ENCODE results near the gene WWOX.

WWOX gene

DNA sequence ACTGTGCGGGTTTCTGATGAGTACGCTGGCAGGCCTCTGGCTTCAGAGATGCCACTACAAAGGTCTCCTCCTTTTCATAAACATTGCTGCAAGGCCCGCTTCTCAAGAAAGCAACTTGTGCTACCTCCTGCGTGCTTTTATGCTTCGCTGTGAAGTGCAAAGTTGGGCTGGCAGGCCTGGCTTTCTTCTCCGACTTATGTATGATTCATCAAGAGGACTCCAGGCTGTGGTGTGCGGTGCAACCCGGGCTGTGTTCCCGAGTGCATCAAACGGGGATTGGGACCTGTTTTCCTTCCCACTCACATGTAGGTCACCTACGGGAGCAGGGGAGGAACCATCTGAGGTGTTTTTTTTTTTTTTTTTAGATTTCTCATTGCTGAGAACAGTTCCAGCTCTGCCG is 534.1 kb downstream of the WWOX start:
- in situ Hi-C loops (cut with MboI; ENCODE audit: low sequenced_read_pairs), result no loop called here

DNA sequence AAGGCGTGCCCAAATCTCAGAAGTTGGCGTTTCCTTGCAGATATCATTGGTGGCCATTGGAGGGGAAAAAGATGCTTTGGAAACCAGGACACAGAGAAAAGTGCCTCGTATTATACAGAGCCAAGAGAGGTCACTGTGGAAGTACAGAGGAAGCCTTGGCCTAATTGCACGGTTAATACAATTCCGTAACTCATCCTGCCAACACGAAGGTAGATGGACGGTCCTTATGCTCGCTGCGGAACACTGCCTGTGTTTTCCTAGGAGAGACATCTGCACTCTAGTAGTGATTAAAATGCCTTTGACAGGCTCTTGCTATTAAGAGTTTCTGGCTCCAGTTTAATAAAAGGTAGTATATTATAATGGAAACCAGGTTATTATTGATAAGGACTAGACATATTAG is 536.4 kb downstream of the WWOX start:
- in situ Hi-C loops (cut with MboI; ENCODE audit: low sequenced_read_pairs), result no loop called here

DNA sequence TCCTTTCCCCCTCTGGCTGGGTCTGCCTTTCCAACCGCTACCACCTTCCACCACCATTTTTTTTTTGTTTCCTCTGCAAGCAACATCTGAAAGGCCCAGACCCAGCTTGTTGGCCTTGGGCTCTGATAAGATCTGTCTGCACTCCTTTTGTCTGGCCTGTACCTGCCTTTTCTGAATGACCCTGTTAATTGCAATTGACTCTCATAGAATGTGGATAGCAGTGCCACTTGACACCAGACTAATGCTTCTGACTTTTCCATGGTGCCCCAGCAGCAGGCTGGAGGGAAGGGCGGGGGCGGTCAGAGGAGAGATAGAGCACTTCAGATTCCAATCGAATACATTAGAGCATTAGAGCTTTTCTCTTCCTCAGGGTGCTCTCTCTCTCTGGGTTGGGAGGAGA is 538.9 kb downstream of the WWOX start:
- in situ Hi-C loops (cut with MboI; ENCODE audit: low sequenced_read_pairs), result no loop called here

DNA sequence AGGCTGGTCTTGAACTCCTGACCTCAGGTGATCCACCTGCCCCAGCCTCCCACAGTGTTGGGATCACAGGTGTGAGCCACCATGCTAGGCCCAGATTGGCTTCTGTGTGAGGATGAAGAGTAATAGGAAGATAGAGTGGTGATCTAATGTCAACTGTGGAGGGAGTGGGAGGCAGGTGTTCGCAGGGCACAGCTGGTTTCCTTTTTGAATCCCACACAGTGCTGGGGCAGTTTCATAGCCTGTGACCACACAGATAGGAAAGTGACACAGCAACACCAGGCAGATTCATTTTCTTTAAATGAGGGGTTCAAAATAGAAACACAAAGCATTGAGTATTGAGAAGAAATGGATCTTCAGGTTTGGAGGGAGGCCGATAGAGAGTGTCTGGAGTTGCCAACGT is 540.3 kb downstream of the WWOX start:
- in situ Hi-C loops (cut with MboI; ENCODE audit: low sequenced_read_pairs), result no loop called here

DNA sequence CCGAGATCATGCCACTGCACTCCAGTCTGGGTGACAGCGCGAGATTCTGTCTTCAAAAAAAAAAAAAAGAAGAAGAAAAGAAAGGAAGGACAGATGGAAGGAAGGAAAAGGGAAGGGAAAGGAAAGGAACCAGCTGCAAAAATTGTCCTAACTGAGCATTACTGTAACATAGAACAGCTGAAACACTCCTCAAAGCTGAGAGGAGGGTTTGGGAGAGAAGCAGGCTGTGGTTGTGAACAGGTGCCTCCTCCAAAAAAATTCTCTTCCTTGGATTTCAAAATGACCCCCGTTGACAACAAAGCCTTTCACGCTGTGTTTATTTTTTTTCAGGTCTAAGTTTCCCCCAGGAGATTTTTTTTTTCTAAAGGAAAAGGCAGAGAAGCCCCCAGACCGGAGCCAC is 541.4 kb downstream of the WWOX start:
- in situ Hi-C loops (cut with MboI; ENCODE audit: low sequenced_read_pairs), result no loop called here

DNA sequence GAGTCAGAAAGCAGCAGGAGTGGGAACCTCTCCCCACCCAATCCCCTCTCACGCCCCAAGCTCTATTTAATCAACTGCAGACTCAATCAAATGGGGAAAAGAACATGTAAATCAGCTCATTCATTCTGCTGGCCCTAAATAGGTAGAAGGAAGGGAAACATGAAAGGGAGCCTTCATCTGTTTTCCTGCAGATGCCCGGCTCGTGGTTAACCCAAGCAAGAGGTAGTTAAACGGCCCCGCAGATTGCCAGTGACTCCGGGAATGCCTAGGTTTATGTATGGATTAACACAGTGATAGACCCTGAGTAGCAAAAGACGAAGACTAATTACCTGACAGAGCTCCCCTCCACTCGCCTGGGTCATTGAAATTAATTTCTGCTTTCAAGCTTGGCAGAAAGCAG is 542.0 kb downstream of the WWOX start:
- in situ Hi-C loops (cut with MboI; ENCODE audit: low sequenced_read_pairs), result no loop called here

DNA sequence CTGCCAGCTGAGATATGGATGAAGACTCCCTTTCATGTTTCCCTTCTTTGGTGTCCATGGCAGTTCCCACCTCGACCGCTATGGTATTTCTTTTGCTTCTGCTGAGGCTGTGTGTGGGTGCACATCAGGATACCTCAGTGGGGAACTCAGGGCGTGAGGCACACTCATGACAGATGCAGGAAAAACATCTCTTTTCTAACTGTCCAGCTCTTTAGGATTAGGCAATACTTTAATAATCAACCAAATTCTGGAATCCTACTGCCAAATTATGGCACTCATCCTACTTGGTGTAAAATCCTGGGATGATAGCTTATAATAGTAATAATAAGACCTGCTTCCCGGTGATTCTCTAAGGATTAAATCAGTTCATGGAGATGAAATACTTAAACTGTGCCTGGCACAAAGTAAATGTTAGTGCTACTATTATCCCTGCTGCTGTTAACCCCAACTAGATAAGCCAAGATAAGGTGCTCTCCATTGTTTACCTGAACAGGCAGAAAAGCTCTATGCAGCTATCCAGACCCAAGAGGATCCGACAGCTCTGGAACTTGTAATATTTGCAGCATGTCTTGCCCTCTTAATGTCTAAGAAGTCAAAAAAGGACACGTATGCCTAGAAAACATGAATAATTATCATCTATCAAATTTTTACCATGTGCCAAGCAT is 543.3 kb downstream of the WWOX start:
- in situ Hi-C loops (cut with MboI; ENCODE audit: low sequenced_read_pairs), result no loop called here

DNA sequence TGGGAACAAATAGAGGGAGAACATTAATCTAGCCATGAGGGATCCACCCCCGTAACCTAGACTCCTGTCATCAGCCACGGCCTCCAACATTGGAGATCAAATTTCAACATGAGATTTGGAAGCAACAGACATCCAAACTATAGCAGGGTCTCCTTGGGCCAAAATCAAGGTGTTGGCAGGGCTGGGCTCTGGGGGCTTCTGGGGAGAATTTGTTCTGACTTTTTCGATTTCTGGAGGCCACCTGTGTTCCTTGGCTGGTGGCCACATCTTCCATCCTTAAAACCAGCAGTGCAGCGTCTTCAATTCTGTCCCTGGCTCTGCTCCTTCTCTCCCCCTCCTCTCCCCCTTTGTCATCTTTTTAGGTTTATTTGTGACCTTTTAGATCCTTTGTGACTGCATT is 546.2 kb downstream of the WWOX start:
- in situ Hi-C loops (cut with MboI; ENCODE audit: low sequenced_read_pairs), result no loop called here

DNA sequence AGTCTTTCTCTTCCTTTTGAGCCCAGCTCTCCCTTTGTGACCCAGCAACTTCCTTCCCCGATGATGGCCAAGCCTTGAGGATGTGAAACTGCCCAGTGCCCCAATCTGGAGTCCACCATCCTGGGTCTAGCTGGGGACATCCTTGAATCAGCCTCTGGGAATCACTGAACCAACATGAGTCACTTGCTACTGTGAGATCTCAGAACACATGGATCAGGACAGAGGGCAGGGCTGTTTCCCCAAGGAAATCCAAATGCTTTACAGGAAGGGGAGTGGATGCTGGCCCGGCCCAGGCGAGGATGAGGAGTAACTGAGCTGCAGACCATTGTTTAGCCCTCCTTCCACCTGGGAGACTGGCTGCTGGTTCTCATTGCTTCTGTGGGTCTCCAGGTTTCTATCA is 547.6 kb downstream of the WWOX start:
- in situ Hi-C loops (cut with MboI; ENCODE audit: low sequenced_read_pairs), result no loop called here

DNA sequence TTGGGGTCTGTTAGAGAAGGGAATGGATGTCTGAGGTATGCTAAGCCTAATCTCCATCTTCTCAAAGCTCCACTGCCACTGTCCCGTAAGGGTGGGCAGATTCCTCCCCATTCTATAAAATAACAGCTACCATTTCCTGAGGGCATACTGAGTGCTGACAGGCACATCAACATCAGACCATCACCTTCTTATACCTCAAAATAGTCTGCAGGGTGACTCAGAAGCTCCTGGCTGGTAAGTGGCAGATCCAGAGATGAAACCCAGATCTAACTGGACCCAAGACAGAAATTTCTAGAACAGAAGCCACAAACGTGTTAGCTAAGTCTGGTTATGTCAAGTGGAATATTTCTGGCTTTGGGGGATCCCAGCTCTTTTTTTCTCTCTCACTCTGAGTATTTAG is 548.0 kb downstream of the WWOX start:
- in situ Hi-C loops (cut with MboI; ENCODE audit: low sequenced_read_pairs), result no loop called here

DNA sequence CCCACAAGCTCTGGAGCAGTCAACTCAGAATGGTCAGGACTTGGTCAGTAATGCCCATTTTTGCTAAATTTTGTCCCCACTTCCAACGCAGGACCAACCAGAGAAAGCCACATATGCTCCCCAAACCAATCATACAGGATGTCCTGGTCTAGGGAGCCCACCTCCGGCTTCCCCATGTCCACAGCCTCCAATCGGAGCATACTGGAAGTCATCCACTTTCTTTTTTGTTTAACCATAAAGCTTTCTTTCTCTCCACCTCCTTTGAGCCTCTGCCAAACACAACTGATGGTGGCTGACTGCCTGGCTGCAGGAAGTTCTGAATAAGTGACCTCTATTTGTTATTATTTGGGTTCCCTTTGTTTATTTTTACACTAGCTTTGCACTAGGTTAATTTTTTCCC is 549.1 kb downstream of the WWOX start:
- in situ Hi-C loops (cut with MboI; ENCODE audit: low sequenced_read_pairs), result no loop called here

DNA sequence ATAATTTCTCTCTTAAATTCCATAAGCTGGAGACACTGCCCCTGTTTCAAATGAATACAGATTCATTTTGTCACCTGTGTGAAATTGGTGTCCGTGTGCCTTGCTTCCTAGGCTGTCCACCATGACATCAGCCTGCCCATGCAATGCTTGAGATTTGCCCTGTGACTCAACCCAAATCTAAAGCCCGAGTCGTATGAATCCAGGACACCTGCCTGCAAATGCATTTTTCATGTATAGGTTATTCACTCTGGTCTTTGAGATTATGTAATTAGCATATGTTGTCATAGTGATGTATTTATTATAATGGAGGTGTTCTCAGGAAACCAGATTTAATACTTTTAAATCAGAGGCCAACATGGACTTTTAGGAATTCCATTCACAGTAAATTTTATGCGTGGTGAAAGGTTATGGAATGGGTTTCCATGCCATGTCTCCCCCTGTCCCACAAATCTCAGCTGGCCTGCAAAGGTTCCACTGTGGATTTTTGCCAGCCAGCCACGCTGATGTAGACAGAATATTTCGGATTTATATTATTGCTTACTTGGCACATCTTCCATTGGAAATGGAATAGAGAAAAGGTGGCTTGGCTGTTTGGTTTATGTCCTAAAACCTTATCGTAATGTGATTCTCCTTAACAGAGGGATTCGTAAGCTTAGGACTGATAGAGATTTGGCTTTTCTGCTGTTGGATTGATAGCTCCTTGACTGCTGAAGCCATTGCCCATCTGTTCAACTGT is 551.1 kb downstream of the WWOX start:
- in situ Hi-C loops (cut with MboI; ENCODE audit: low sequenced_read_pairs), result no loop called here

DNA sequence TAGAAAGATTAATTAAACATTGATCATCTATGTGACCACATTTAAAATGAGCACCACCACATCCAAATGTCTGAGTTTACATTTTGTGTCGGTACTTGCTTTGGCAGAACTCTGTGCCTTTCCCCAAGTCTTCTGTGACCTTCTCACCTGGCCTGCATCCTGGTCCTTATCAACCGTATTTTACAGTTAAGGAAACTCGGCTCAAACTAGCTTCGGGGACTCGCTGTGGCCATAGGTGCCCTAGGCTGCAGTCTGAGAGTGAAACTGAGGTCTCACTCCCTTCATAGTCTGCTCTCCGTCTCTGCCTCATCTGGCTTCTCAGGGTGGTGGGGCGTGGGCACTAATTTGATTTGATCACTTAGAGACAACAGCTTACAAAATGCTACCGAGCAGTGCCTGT is 555.5 kb downstream of the WWOX start:
- in situ Hi-C loops (cut with MboI; ENCODE audit: low sequenced_read_pairs), result no loop called here

DNA sequence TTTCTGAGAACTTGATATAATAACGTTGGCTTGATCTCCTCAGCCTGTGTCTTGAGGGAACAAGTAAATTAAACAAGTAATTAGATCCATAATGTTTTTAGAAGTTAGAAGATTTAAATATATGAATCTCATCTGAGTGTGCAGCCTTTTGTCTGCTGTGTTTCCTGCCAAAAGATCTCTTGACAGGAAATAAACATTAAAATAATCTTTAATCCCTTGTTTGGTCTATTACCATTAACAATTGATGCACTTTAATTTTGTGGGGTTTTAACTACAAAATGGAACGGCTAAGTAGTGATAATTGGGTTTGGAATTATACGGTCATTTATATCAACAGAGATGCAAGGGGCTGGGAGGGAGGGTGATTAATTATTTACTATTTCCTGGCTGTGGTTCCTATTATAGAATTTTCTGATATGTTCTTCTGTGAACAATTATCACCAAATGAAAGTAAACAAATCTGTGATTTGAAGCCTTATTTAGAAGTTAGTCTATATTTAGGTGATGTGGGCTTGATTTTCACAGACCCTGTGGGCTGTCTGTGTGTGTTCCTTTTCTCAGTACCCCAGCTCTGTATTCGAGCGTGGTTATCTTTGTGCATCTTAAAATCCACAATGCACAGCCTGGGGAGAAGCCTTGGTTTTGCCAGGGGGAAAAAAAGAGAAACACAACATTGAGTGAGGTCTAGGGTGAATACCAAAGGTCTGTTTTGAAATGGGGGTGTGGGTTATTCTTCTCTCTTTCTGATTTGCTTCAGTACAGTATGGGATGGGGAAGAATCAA is 556.1 kb downstream of the WWOX start:
- in situ Hi-C loops (cut with MboI; ENCODE audit: low sequenced_read_pairs), result no loop called here

DNA sequence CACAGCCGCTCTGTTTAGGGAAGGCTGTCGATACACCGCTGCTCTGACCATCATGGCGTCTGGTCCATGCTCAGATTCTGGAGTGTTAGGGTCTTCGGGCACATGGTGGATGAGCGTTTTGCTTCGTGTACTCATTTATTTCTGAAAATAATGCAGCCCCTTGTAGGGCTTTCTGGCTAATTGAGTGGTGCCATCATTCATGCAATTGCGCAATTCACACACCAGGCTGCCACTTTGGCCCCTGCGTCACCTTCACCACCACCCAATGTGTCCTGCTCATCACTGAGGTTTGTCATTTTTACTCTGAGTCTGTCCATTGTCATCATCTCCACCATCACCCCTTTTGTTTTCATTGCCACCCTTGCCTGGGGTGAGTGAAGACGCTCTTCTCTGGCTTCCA is 557.4 kb downstream of the WWOX start:
- in situ Hi-C loops (cut with MboI; ENCODE audit: low sequenced_read_pairs), result no loop called here

DNA sequence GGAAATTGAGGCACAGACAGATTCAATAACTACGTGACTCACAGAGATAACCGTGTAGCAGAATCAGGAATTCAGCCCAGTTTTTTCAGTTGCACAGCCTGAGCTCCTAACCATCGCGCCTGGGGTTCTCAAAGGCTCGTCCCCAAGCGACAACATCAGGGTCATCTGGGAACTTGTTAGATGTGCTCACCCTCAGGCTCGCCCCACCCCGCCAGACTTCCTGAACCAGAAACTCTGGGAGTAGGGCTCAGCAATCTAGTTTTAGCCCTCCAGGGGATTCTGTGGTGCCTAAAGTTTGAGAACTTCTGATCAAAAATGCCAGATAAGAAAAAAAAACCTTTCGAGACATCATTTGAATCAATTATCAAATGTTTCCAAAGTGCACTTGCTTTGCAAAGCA is 559.8 kb downstream of the WWOX start:
- in situ Hi-C loops (cut with MboI; ENCODE audit: low sequenced_read_pairs), result no loop called here

DNA sequence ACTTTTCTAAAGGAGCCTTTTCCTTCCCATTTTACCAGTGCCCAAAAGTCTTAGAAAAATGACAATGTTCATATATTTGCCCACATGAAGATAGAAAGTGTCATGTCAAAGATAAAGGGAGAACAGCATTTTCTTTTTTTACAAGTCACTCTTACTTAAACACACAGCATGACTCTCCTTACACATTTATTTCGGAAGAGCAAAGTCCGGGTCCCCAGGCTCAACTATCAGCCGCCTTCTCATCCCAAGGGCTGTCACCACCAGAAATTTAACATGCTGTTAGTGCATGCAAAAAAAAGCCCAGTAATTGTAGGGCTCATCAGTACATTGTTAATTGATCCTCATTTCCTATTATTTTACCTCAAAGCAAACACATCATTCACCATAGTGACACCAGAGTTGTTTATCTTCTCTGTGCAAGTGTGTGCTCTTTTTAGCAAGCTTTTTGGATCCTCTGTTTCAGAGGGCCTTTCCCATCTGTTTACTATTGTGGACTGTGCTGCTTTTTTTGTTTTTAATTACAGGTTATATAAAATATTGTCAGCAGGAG is 560.3 kb downstream of the WWOX start:
- in situ Hi-C loops (cut with MboI; ENCODE audit: low sequenced_read_pairs), result no loop called here

DNA sequence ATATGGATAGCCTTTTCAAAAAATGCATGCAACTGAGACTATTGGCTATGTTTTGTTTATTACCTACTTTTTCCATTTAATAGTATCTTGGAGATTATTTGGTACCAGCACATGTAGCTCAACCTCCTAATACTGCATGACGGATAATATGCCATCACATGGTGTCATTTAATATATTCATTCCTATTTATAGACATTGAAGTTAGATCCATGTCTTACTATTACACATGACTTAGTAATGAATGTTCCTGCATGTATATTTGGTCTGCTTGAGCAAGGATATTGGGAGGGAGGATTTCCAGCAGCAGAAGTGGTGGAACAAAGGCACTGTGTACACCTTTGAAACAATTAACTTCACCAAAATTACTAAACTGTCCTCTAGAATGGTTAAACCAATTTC is 561.3 kb downstream of the WWOX start:
- in situ Hi-C loops (cut with MboI; ENCODE audit: low sequenced_read_pairs), result no loop called here

DNA sequence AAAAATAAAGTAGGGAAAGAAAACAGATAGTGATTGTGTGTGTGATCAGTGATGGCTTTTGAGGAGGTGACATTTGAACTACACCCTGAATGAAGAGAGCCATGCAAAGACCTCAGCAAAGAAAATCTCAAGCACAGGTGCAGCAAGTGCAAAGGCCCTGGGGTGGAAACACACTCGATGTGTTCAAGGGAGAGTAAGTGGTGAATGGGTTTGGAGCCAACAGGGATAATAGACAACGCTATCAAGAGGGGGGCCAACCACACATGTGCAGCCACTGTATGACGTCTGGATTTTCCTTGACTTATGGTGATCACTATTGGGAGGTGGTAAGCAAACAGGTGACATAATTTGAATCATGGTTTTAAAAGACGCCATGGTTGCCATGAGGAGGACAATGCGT is 564.2 kb downstream of the WWOX start:
- in situ Hi-C loops (cut with MboI; ENCODE audit: low sequenced_read_pairs), result no loop called here

DNA sequence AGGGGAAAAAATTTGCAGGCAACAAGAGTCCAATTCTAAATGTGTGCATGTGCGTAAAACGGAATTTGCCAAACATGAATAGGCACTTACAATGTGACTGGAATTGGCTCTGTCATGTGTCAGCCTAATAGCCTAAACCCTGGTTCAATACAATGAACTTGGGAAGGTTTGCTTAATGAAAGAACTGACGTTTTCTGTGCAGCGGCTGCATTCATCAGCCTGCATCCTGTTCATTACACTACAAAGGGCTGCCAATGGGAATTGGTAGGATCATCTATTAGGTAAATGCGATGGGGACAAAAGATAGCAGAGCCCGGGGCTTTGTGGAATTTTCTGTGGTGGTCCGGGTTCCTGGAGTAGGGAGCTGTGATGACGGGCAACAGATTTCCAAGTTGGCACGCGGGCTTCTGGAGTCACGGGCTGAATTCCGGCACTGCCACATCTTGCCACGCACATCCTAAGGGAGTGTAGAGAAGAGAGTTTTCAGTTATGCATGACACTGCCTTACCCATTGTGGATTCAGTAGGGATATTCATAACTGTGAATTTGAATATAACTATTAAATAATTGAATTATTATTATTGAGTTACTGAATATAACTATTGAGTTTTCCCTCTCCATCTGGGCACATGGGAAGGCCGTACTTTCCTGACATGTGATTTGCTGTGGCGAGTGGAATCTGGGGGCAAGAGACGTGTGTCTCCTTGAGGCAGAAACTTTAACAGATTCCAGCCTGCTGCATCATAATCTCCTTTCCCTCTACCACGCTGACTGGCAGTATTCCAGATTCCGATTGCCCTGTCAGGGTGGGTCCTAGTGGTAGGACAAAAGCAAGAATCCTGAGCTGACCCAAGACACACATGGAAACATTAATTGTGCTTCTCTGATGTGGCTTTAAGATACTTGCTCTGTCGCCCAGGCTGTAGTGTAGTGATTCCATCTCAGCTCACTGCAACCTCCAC is 565.6 kb downstream of the WWOX start:
- in situ Hi-C loops (cut with MboI; ENCODE audit: low sequenced_read_pairs), result no loop called here

DNA sequence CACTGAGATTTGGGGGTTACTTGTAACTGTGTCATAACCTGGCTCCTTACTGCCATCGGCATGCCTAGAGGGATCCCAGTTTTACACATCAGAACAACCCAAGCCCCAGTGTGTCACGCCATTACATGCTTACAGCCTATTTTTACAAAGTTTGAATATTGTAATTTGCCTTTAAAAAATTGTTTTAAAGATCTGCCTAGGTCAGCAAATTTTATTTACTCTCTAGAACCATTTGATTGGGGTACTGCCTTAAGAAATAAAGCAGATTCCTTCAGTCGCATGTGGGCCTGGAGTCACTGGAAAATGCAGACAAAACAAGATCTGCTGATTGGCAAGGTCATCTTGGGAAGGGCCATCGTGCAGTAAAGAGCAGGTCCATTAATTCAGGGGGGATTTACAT is 566.9 kb downstream of the WWOX start:
- in situ Hi-C loops (cut with MboI; ENCODE audit: low sequenced_read_pairs), result no loop called here

All from HL-60/S4 treated with retinoic acid at 250 ng/mL for 4 days and 3 days (cell line).